NCI-H1092 (cell line): ENCODE results near the gene NVL.
"Not testable (repeated sequence)": the region's sequence is repeated elsewhere in the genome, so short reads cannot be mapped to it uniquely, and the experiment has no call there.

Experiments used
- DNase-seq: peaks from one replicate; lab custom pipeline; 2025; lab: John Stamatoyannopoulos, UW

The NVL gene

GRCh38 chr1:224338150-224338838, 8.3 kb upstream of the NVL start:
- DNase-seq, result no peak

- no peak for DNase-seq
Measured at GRCh38 chr1:224333939-224334786, 4.2 kb upstream of the NVL start.

- peak; percentile 25 for DNase-seq
Measured at GRCh38 chr1:224333309-224333926, 3.4 kb upstream of the NVL start.

GRCh38 chr1:224331824-224332223, 1.9 kb upstream of the NVL start:
- DNase-seq, result no peak

GRCh38 chr1:224331326-224331725, 1.4 kb upstream of the NVL start:
- DNase-seq, result no peak

GRCh38 chr1:224329484-224329841, 509 bp downstream of the NVL start:
- no peak for DNase-seq

- DNase-seq, result no peak
Measured at GRCh38 chr1:224328644-224329043, 1.3 kb downstream of the NVL start.

- DNase-seq, result no peak
Measured at GRCh38 chr1:224325959-224326358, 4.0 kb downstream of the NVL start.

- no peak for DNase-seq
Measured at GRCh38 chr1:224321706-224322105, 8.3 kb downstream of the NVL start.

- DNase-seq, result peak; percentile 63
Measured at GRCh38 chr1:224317383-224318045, 12.5 kb downstream of the NVL start.

- DNase-seq, result no peak
Measured at GRCh38 chr1:224312025-224312424, 17.9 kb downstream of the NVL start.

- DNase-seq, result not testable (repeated sequence)
Measured at GRCh38 chr1:224311503-224311902, 18.5 kb downstream of the NVL start.

- no peak for DNase-seq
Measured at GRCh38 chr1:224308064-224308463, 21.9 kb downstream of the NVL start.

GRCh38 chr1:224304767-224305166, 25.2 kb downstream of the NVL start:
- DNase-seq, result no peak

GRCh38 chr1:224302947-224303346, 27.0 kb downstream of the NVL start:
- no peak for DNase-seq

- DNase-seq, result no peak
Measured at GRCh38 chr1:224301391-224301790, 28.6 kb downstream of the NVL start.

- no peak for DNase-seq
Measured at GRCh38 chr1:224300346-224300745, 29.6 kb downstream of the NVL start.

GRCh38 chr1:224298346-224299330, 31.3 kb downstream of the NVL start:
- no peak for DNase-seq

GRCh38 chr1:224294775-224295174, 35.2 kb downstream of the NVL start:
- no peak for DNase-seq

- no peak for DNase-seq
Measured at GRCh38 chr1:224292419-224292818, 37.6 kb downstream of the NVL start.

GRCh38 chr1:224289396-224289795, 40.6 kb downstream of the NVL start:
- no peak for DNase-seq
